Uterus (tissue), 2 donors: Measurements from ENCODE around the gene THAP2.

ENCODE experiments used
- POLR2A ChIP-seq, 2 donors: fragments of 450-650 bp; IDR thresholded peaks; one replicate each; pipeline ENCODE4 v1.6.1; 2016; ENCODE audit warnings: antibody characterized with exemption in 2 of 2, mild to moderate bottlenecking in 1 of 2, moderate library complexity in 1 of 2
- TF ChIP-seq, protein P1 (sequence below), 4 experiments: fragments of 200-600 bp in 2 of 4; fragments of 450-650 bp in 2 of 4; sonication (generic) in 2 of 4; IDR thresholded peaks; one replicate each; pipeline ENCODE4 v1.5.1; 2016 to 2019; ENCODE audit warnings: antibody characterized with exemption in 4 of 4, mild to moderate bottlenecking in 2 of 4, moderate library complexity in 1 of 4

DNA sequence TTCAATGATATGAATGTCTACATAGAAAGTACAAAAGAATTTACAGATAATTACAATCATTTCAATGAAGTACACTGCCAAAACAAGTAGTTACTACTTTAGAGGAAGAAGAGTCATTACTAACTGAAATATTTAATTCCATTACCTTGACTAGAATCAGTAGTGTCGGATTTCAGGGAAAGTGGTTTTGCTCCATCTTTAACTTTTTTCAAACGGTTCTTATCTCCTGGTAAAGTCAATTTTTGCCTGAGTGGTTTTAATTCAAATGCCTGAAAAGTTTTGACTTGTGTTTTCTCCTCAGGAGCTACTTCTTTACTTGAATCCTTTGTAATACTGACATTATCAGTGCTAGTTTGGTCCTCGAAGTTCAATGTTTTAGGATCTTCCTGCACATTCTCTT lies 7.4 kb upstream of the THAP2 start:
- TF ChIP-seq, protein P1, sequence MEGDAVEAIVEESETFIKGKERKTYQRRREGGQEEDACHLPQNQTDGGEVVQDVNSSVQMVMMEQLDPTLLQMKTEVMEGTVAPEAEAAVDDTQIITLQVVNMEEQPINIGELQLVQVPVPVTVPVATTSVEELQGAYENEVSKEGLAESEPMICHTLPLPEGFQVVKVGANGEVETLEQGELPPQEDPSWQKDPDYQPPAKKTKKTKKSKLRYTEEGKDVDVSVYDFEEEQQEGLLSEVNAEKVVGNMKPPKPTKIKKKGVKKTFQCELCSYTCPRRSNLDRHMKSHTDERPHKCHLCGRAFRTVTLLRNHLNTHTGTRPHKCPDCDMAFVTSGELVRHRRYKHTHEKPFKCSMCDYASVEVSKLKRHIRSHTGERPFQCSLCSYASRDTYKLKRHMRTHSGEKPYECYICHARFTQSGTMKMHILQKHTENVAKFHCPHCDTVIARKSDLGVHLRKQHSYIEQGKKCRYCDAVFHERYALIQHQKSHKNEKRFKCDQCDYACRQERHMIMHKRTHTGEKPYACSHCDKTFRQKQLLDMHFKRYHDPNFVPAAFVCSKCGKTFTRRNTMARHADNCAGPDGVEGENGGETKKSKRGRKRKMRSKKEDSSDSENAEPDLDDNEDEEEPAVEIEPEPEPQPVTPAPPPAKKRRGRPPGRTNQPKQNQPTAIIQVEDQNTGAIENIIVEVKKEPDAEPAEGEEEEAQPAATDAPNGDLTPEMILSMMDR (IDR thresholded peaks at IDR 0.05): no peak
- TF ChIP-seq POLR2A (IDR thresholded peaks at IDR 0.05): no peak
